ENCODE measurements around the gene SERPINB8.

SERPINB8 gene

GRCh38 chr18:63980027-63980426 is 10.1 kb downstream of the SERPINB8 start:
- peaks cover 41% of the 10 kb centered on the region for H3K36me3 Mint-ChIP-seq (ENCODE audit: low read depth)
- H3K9me3 Mint-ChIP-seq: no peaks in the 10 kb centered on the region
- H3K4me1 Mint-ChIP-seq (ENCODE audit: low read depth): peaks cover 16% of the 10 kb centered on the region
- H3K27me3 Mint-ChIP-seq: no peaks in the 10 kb centered on the region
- H3K4me3 Mint-ChIP-seq: no peak overlapping the region
- H3K27ac Mint-ChIP-seq: no peak overlapping the region

- Mint-ChIP-seq H3K9me3 (no peaks in the 10 kb centered on the region), H3K27ac (no peak overlapping the region), H3K4me3 (no peak overlapping the region), H3K4me1 (ENCODE audit: low read depth) (peaks cover 8% of the 10 kb centered on the region), H3K27me3 (no peaks in the 10 kb centered on the region), H3K36me3 (ENCODE audit: low read depth) (peaks cover 47% of the 10 kb centered on the region)
Observed at GRCh38 chr18:63980896-63981460, 11.1 kb downstream of the SERPINB8 start.

GRCh38 chr18:63981719-63982118 is 11.8 kb downstream of the SERPINB8 start:
- Mint-ChIP-seq H3K4me3 (no peak overlapping the region), H3K9me3 (no peaks in the 10 kb centered on the region), H3K36me3 (ENCODE audit: low read depth) (peaks cover 51% of the 10 kb centered on the region), H3K4me1 (ENCODE audit: low read depth) (peaks cover 8% of the 10 kb centered on the region), H3K27ac (no peak overlapping the region), H3K27me3 (no peaks in the 10 kb centered on the region)

- Mint-ChIP-seq H3K9me3 (no peaks in the 10 kb centered on the region), H3K4me3 (no peak overlapping the region), H3K27me3 (no peaks in the 10 kb centered on the region), H3K36me3 (ENCODE audit: low read depth) (peaks cover 55% of the 10 kb centered on the region), H3K27ac (no peak overlapping the region), H3K4me1 (ENCODE audit: low read depth) (peaks cover 8% of the 10 kb centered on the region)
Observed at GRCh38 chr18:63982361-63982760, 12.5 kb downstream of the SERPINB8 start.

GRCh38 chr18:63986885-63987284 is 17.0 kb downstream of the SERPINB8 start:
- Mint-ChIP-seq H3K27me3 (no peaks in the 10 kb centered on the region), H3K9me3 (no peaks in the 10 kb centered on the region), H3K4me3 (no peak overlapping the region), H3K36me3 (ENCODE audit: low read depth) (peaks cover 64% of the 10 kb centered on the region), H3K4me1 (ENCODE audit: low read depth) (no peaks in the 10 kb centered on the region), H3K27ac (no peak overlapping the region)

GRCh38 chr18:63987743-63988142 is 17.9 kb downstream of the SERPINB8 start:
- H3K27ac Mint-ChIP-seq: no peak overlapping the region
- no peaks in the 10 kb centered on the region for H3K27me3 Mint-ChIP-seq
- H3K9me3 Mint-ChIP-seq: no peaks in the 10 kb centered on the region
- peaks cover 62% of the 10 kb centered on the region for H3K36me3 Mint-ChIP-seq (ENCODE audit: low read depth)
- peaks cover 4% of the 10 kb centered on the region for H3K4me1 Mint-ChIP-seq (ENCODE audit: low read depth)
- H3K4me3 Mint-ChIP-seq: no peak overlapping the region

GRCh38 chr18:63992751-63993150 is 22.9 kb downstream of the SERPINB8 start:
- peaks cover 4% of the 10 kb centered on the region for H3K9me3 Mint-ChIP-seq
- H3K27me3 Mint-ChIP-seq: no peaks in the 10 kb centered on the region
- H3K4me3 Mint-ChIP-seq: no peak overlapping the region

GRCh38 chr18:63994783-63995399 is 25.0 kb downstream of the SERPINB8 start:
- Mint-ChIP-seq H3K27ac (no peak overlapping the region), H3K36me3 (ENCODE audit: low read depth) (peaks cover 13% of the 10 kb centered on the region), H3K27me3 (no peaks in the 10 kb centered on the region), H3K4me1 (ENCODE audit: low read depth) (peaks cover 5% of the 10 kb centered on the region), H3K9me3 (peaks cover 4% of the 10 kb centered on the region), H3K4me3 (no peak overlapping the region)

More at GRCh38 chr18:63992751-63993150, 22.9 kb downstream of the SERPINB8 start:
- Mint-ChIP-seq H3K27ac (no peak overlapping the region), H3K36me3 (ENCODE audit: low read depth) (peaks cover 24% of the 10 kb centered on the region), H3K4me1 (ENCODE audit: low read depth) (peaks cover 5% of the 10 kb centered on the region)

GRCh38 chr18:63997041-63997440 is 27.2 kb downstream of the SERPINB8 start:
- no peaks in the 10 kb centered on the region for H3K27me3 Mint-ChIP-seq
- H3K4me3 Mint-ChIP-seq: no peak overlapping the region
- H3K36me3 Mint-ChIP-seq (ENCODE audit: low read depth): peaks cover 5% of the 10 kb centered on the region
- peaks cover 4% of the 10 kb centered on the region for H3K9me3 Mint-ChIP-seq
- H3K4me1 Mint-ChIP-seq (ENCODE audit: low read depth): peaks cover 5% of the 10 kb centered on the region
- no peak overlapping the region for H3K27ac Mint-ChIP-seq

GRCh38 chr18:63997606-63998005 is 27.7 kb downstream of the SERPINB8 start:
- Mint-ChIP-seq H3K4me1 (ENCODE audit: low read depth) (peaks cover 2% of the 10 kb centered on the region), H3K9me3 (peaks cover 4% of the 10 kb centered on the region), H3K27ac (no peak overlapping the region), H3K4me3 (no peak overlapping the region), H3K27me3 (no peaks in the 10 kb centered on the region), H3K36me3 (ENCODE audit: low read depth) (peaks cover 2% of the 10 kb centered on the region)

GRCh38 chr18:63999871-64000270 is 30.0 kb downstream of the SERPINB8 start:
- H3K4me3 Mint-ChIP-seq: no peak overlapping the region
- H3K9me3 Mint-ChIP-seq: peaks cover 4% of the 10 kb centered on the region
- H3K27me3 Mint-ChIP-seq: peaks cover 3% of the 10 kb centered on the region
- H3K36me3 Mint-ChIP-seq (ENCODE audit: low read depth): no peaks in the 10 kb centered on the region
- no peaks in the 10 kb centered on the region for H3K4me1 Mint-ChIP-seq (ENCODE audit: low read depth)
- H3K27ac Mint-ChIP-seq: no peak overlapping the region

GRCh38 chr18:64002581-64002980 is 32.7 kb downstream of the SERPINB8 start:
- no peaks in the 10 kb centered on the region for H3K36me3 Mint-ChIP-seq (ENCODE audit: low read depth)
- H3K4me1 Mint-ChIP-seq (ENCODE audit: low read depth): no peaks in the 10 kb centered on the region
- H3K27ac Mint-ChIP-seq: no peak overlapping the region
- peaks cover 3% of the 10 kb centered on the region for H3K27me3 Mint-ChIP-seq
- H3K9me3 Mint-ChIP-seq: peaks cover 2% of the 10 kb centered on the region
- H3K4me3 Mint-ChIP-seq: no peak overlapping the region

GRCh38 chr18:64009305-64009704 is 39.4 kb downstream of the SERPINB8 start:
- Mint-ChIP-seq H3K4me3 (no peak overlapping the region), H3K36me3 (ENCODE audit: low read depth) (no peaks in the 10 kb centered on the region), H3K9me3 (no peaks in the 10 kb centered on the region), H3K27ac (no peak overlapping the region), H3K4me1 (ENCODE audit: low read depth) (no peaks in the 10 kb centered on the region), H3K27me3 (no peaks in the 10 kb centered on the region)

GRCh38 chr18:64011513-64011912 is 41.6 kb downstream of the SERPINB8 start:
- no peaks in the 10 kb centered on the region for H3K9me3 Mint-ChIP-seq
- H3K36me3 Mint-ChIP-seq (ENCODE audit: low read depth): no peaks in the 10 kb centered on the region
- no peaks in the 10 kb centered on the region for H3K4me1 Mint-ChIP-seq (ENCODE audit: low read depth)
- H3K27me3 Mint-ChIP-seq: no peaks in the 10 kb centered on the region
- no peak overlapping the region for H3K4me3 Mint-ChIP-seq
- no peak overlapping the region for H3K27ac Mint-ChIP-seq

- H3K4me3 Mint-ChIP-seq: no peak overlapping the region
- no peaks in the 10 kb centered on the region for H3K4me1 Mint-ChIP-seq (ENCODE audit: low read depth)
- no peak overlapping the region for H3K27ac Mint-ChIP-seq
- no peaks in the 10 kb centered on the region for H3K27me3 Mint-ChIP-seq
- H3K9me3 Mint-ChIP-seq: no peaks in the 10 kb centered on the region
- H3K36me3 Mint-ChIP-seq (ENCODE audit: low read depth): no peaks in the 10 kb centered on the region
Observed at GRCh38 chr18:64017870-64018269, 48.0 kb downstream of the SERPINB8 start.

Measured in stimulated activated naive CD8-positive, alpha-beta T cell treated with anti-CD3 and anti-CD28 coated beads, Interleukin-15, Interleukin-2, amounts not matched to agents 100 ng/mL and 50 ng/mL, for 24 hours (primary cell).